ENCODE data around the gene PCMT1. TPM values are rescaled to one million over a fixed set of nuclear protein-coding genes. Genes with fewer than 3 reads are reported as not detected.

PCMT1 gene
- total and polyA plus RNA-seq, 2 of the 13 experiments (the other 11 are each of a cell fraction or from before 2014, with no cell fraction given) = 112 to 169 TPM

GRCh38 chr6:149840345-149841075 is 91.0 kb downstream of the PCMT1 start (continued):
- TF ChIP-seq IRF9 (CRISPR knock-in tag; IDR thresholded peaks at IDR 0.05; ENCODE audit: borderline replicate concordance) (peak; percentile 55; the same call in 1 of the 2 replicates), ZNF891 (CRISPR knock-in tag; IDR thresholded peaks at IDR 0.05) (0 out of 2 replicates have a peak, but pooled peaks have one; percentile 56), KLF16 (CRISPR knock-in tag; IDR thresholded peaks at IDR 0.05) (peak in 1 of 2 experiments; percentile 78; a peak in 2 of 4 replicates), RNF2 (conservative IDR thresholded peaks at IDR 0.05; ENCODE audit: low read depth) (no peak), RXRA (CRISPR knock-in tag; IDR thresholded peaks at IDR 0.05) (0 out of 2 replicates have a peak, but pooled peaks have one; percentile 29), ZNF614 (CRISPR knock-in tag; IDR thresholded peaks at IDR 0.05; ENCODE audit: borderline replicate concordance) (peak; percentile 51; the same call in 1 of the 2 replicates), IKZF5 (CRISPR knock-in tag; IDR thresholded peaks at IDR 0.05) (peak; percentile 86; the same call in 1 of the 2 replicates), NFKB2 (CRISPR knock-in tag; IDR thresholded peaks at IDR 0.05; ENCODE audit: borderline replicate concordance) (peak; percentile 47; the same call in 1 of the 2 replicates), MED1 (CRISPR knock-in tag; IDR thresholded peaks at IDR 0.05) (peak; percentile 46; the same call in 1 of the 2 replicates), ZNF143 (CRISPR knock-in tag; IDR thresholded peaks at IDR 0.05) (0 out of 2 replicates have a peak, but pooled peaks have one; percentile 37), KDM3A (CRISPR knock-in tag; IDR thresholded peaks at IDR 0.05; ENCODE audit: low read depth) (peak; percentile 74; the same call in 1 of the 2 replicates), KAT8 (CRISPR knock-in tag; IDR thresholded peaks at IDR 0.05) (peak; percentile 55; the same call in 1 of the 2 replicates), ZNF782 (CRISPR knock-in tag; IDR thresholded peaks at IDR 0.05; ENCODE audit: borderline replicate concordance) (no peak), ZNF800 (CRISPR knock-in tag; IDR thresholded peaks at IDR 0.05) (no peak), RFX5 (IDR thresholded peaks at IDR 0.05; ENCODE audit: low read depth, low read length) (no peak), LCORL (IDR thresholded peaks at IDR 0.05) (no peak), LCORL (CRISPR knock-in tag; IDR thresholded peaks at IDR 0.05) (0 out of 2 replicates have a peak, but pooled peaks have one; percentile 41), ZSCAN31 (CRISPR knock-in tag; IDR thresholded peaks at IDR 0.05; ENCODE audit: low read depth) (0 out of 2 replicates have a peak, but pooled peaks have one; percentile 65), MXD4 (CRISPR knock-in tag; IDR thresholded peaks at IDR 0.05) (peak; percentile 61; the same call in 1 of the 2 replicates), RORA (CRISPR knock-in tag; IDR thresholded peaks at IDR 0.05) (no peak), WIZ (CRISPR knock-in tag; IDR thresholded peaks at IDR 0.05) (peak; percentile 41; the same call in 1 of the 2 replicates), ZNF280B (CRISPR knock-in tag; IDR thresholded peaks at IDR 0.05; ENCODE audit: borderline replicate concordance) (0 out of 2 replicates have a peak, but pooled peaks have one; percentile 34)
- TF ChIP-seq, protein P1, sequence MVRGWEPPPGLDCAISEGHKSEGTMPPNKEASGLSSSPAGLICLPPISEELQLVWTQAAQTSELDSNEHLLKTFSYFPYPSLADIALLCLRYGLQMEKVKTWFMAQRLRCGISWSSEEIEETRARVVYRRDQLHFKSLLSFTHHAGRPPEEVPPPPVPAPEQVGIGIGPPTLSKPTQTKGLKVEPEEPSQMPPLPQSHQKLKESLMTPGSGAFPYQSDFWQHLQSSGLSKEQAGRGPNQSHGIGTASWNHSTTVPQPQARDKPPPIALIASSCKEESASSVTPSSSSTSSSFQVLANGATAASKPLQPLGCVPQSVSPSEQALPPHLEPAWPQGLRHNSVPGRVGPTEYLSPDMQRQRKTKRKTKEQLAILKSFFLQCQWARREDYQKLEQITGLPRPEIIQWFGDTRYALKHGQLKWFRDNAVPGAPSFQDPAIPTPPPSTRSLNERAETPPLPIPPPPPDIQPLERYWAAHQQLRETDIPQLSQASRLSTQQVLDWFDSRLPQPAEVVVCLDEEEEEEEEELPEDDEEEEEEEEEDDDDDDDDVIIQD (CRISPR knock-in tag; IDR thresholded peaks at IDR 0.05; ENCODE audit: low read depth) = peak; percentile 46; the same call in 1 of the 2 replicates
